ENCODE data around the gene PRXL2C.
A peak's percentile ranks its signal among the peaks of the same experiment; 100 is the strongest.

Gene PRXL2C

GRCh38 chr9:96621618-96622017 lies 33.5 kb downstream of the PRXL2C start:
- FAIRE-seq: no peak
- no peak for DNase-seq (ENCODE audit: insufficient read length, low spot score)

GRCh38 chr9:96620832-96621269 lies 34.3 kb downstream of the PRXL2C start:
- DNase-seq (ENCODE audit: insufficient read length, low spot score) (no peak), FAIRE-seq (no peak)
- TF ChIP-seq CTCF (IDR thresholded peaks at IDR 0.05; ENCODE audit: insufficient read depth, missing control alignments): no peak

More at GRCh38 chr9:96621618-96622017, 33.5 kb downstream of the PRXL2C start:
- no peak for TF ChIP-seq CTCF (IDR thresholded peaks at IDR 0.05; ENCODE audit: insufficient read depth, missing control alignments)

- DNase-seq (ENCODE audit: insufficient read length, low spot score): no peak
- no peak for FAIRE-seq
- TF ChIP-seq CTCF (IDR thresholded peaks at IDR 0.05; ENCODE audit: insufficient read depth, missing control alignments): no peak
Observed at GRCh38 chr9:96620181-96620514, 35.0 kb downstream of the PRXL2C start.

GRCh38 chr9:96619491-96620180 lies 35.5 kb downstream of the PRXL2C start, which contains the start of gene CDC14B:
Gene CDC14B (minus strand): TSS chr9:96619843. CDS start chr9:96619378, 465 bp downstream.
- no peak for TF ChIP-seq CTCF (IDR thresholded peaks at IDR 0.05; ENCODE audit: insufficient read depth, missing control alignments)
- DNase-seq (ENCODE audit: insufficient read length, low spot score) (peak; percentile 77), FAIRE-seq (no peak)

GRCh38 chr9:96619124-96619465 lies 36.0 kb downstream of the PRXL2C start:
- DNase-seq (ENCODE audit: insufficient read length, low spot score) (no peak), FAIRE-seq (no peak)
- TF ChIP-seq CTCF (IDR thresholded peaks at IDR 0.05; ENCODE audit: insufficient read depth, missing control alignments): no peak

- no peak for DNase-seq (ENCODE audit: insufficient read length, low spot score)
- TF ChIP-seq CTCF (IDR thresholded peaks at IDR 0.05; ENCODE audit: insufficient read depth, missing control alignments): no peak
- no peak for FAIRE-seq
Observed at GRCh38 chr9:96618209-96619123, 36.7 kb downstream of the PRXL2C start.

Measured in D721Med (cell line).